Lung (tissue), 12 donors: ENCODE results near the gene FAM171A2. TPM values are rescaled to one million over a fixed set of nuclear protein-coding genes. Genes with fewer than 3 reads are reported as not detected.

Experiments used
- ATAC-seq: fragments of 200-7000 bp; cut with Tn5 transposase; one replicate; pipeline ENCODE4 v1.9.1; 2020; ENCODE audit warnings: moderate number of reproducible peaks; ENCODE audit not compliant: insufficient read depth, low FRiP score
- DNase-seq, 3 donors: peaks; one replicate each; pipeline ENCODE4 v3.0.0-alpha.2; 2013 to 2017
- H3K27ac ChIP-seq, 2 donors: one replicate each; pipeline ENCODE4 v1.5.1; 2013; ENCODE audit warnings: mild to moderate bottlenecking in 2 of 2, moderate library complexity in 2 of 2, control low read depth in 1 of 2, inconsistent platforms in 1 of 2, low read depth in 1 of 2, low read length in 1 of 2
- H3K27me3 ChIP-seq, 3 donors: one replicate each; pipeline ENCODE4 v1.5.1; 2013; ENCODE audit warnings: low read length in 2 of 3; ENCODE audit not compliant: control insufficient read depth in 3 of 3, insufficient read depth in 3 of 3
- H3K36me3 ChIP-seq, 4 donors: one replicate each; pipeline ENCODE4 v1.5.1; 2013; ENCODE audit warnings: low read length in 4 of 4, mild to moderate bottlenecking in 1 of 4, moderate library complexity in 1 of 4; ENCODE audit not compliant: control insufficient read depth in 4 of 4, insufficient read depth in 4 of 4
- H3K4me1 ChIP-seq, 5 donors: one replicate each; pipeline ENCODE4 v1.5.1; 2013; ENCODE audit warnings: low read length in 5 of 5, mild to moderate bottlenecking in 2 of 5, moderate library complexity in 1 of 5; ENCODE audit not compliant: control insufficient read depth in 5 of 5, insufficient read depth in 5 of 5
- H3K4me3 ChIP-seq: one replicate; pipeline ENCODE4 v1.5.1; 2013; ENCODE audit warnings: mild to moderate bottlenecking, control low read depth, moderate library complexity
- H3K9ac ChIP-seq, 2 donors: one replicate each; pipeline ENCODE4 v1.5.1; 2013; ENCODE audit warnings: low read length in 2 of 2, control low read depth in 1 of 2; ENCODE audit not compliant: insufficient read depth in 1 of 2
- H3K9me3 ChIP-seq, 4 donors: one replicate each; pipeline ENCODE4 v1.5.1; 2013; ENCODE audit warnings: low read length in 3 of 4, mild to moderate bottlenecking in 1 of 4, moderate library complexity in 1 of 4; ENCODE audit not compliant: control insufficient read depth in 4 of 4, insufficient read depth in 3 of 4
- WGBS, 2 donors: extraction: QIAGEN DNeasy Blood & Tissue Kit; methylation state at CpG; one replicate each; pipeline ENCODE4 v1.1.7; 2013; 5-methylcytosine and 5-hydroxymethylcytosine counted together
- polyA plus RNA-seq, 2 donors: library from polyadenylated mRNA; stranded (reverse); fragments of 200-250 nt; gene quantifications; one replicate each; pipeline ENCODE4 v1.2.1, GENCODE V29; 2013
- total RNA-seq, 2 donors: library from RNA; depleted of rRNA in 1 of 2; stranded (reverse); fragments of >200 nt in 1 of 2; gene quantifications; one replicate each; pipeline ENCODE4 v1.2.1, GENCODE V29; 2014 to 2021
- TF ChIP-seq, protein P1 (sequence below): IDR thresholded peaks from 2 replicates; pipeline ENCODE4 v1.5.1; 2012; ENCODE audit warnings: mild to moderate bottlenecking; ENCODE audit errors: control extremely low read depth, extremely low read depth
- donor health status: control.
- donor health status: control.
- donor health status: Bipolar disorder and iron deficiency.
- donor health status: healthy.
- donor health status: DM: yes; HTN: yes; CAD: no.

Gene FAM171A2
- total and polyA plus RNA-seq, 4 donors = 0.47 to 8.0 (median 0.80) TPM

DNA sequence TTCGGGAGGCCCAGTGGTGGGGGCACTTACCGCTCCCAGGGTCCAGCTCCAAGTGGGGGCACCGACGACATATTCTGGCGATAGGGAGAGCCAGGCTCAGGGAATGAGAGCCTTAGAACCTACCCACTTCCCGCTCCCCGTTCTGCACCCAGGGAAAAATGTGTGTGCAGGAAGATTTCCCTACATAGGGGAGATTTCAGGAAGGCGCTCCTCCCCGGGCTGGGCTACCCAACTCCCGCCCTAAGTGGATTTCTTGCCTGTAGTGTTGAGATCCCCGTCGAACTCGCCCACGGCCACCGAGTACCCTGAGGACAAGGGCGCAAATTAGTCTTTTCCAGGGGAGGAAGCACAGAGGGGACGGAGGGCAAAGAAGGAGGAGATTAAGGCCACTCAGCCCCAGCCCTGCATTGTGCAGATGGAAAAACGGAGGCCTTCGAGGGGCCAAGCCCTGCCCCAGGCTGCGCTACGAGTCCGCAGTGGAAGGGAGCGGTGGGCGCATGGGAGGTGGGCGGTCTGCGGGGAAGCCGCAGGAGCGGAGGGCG is 20.7 kb upstream of the FAM171A2 start:
- Histone ChIP-seq H3K27ac (no peak overlapping the region), H3K4me1 (peaks cover 0 to 16% (median 0%) of the 10 kb centered on the region in 5 donors), H3K9me3 (no peaks in the 10 kb centered on the region), H3K27me3 (peaks cover 0 to 21% (median 3%) of the 10 kb centered on the region in 3 donors), H3K9ac (no peak overlapping the region), H3K4me3 (no peak overlapping the region), H3K36me3 (no peaks in the 10 kb centered on the region)
- 42 to 45% methylated on average over 28 to 29 of the region's 29 CpGs for WGBS, 2 donors
- TF ChIP-seq, protein P1, sequence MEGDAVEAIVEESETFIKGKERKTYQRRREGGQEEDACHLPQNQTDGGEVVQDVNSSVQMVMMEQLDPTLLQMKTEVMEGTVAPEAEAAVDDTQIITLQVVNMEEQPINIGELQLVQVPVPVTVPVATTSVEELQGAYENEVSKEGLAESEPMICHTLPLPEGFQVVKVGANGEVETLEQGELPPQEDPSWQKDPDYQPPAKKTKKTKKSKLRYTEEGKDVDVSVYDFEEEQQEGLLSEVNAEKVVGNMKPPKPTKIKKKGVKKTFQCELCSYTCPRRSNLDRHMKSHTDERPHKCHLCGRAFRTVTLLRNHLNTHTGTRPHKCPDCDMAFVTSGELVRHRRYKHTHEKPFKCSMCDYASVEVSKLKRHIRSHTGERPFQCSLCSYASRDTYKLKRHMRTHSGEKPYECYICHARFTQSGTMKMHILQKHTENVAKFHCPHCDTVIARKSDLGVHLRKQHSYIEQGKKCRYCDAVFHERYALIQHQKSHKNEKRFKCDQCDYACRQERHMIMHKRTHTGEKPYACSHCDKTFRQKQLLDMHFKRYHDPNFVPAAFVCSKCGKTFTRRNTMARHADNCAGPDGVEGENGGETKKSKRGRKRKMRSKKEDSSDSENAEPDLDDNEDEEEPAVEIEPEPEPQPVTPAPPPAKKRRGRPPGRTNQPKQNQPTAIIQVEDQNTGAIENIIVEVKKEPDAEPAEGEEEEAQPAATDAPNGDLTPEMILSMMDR = no peak
- DNase-seq (no peak), ATAC-seq (no peak)

DNA sequence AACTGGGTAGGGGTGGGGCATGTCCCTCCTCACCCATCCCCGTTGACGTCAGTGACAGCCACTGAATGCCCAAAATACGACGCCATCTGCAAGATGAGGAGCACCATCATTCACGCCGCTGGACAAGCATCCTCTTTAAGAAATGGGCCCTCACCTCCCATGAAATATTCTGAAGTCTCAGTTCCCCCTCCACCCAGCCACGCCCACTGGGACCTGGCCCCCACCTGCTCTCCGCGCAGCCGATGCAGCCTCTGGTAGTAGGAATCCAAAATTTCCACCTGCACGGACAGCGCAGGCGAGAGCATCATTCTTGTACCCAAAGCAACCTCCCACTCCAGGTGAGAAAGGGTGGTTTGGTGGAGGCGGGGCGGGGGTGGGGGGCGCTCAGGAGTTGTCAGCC is 20.2 kb upstream of the FAM171A2 start:
- TF ChIP-seq, protein P1 = no peak
- H3K27me3 ChIP-seq = peaks cover 0 to 21% (median 3%) of the 10 kb centered on the region in 3 donors
- no peaks in the 10 kb centered on the region for H3K36me3 ChIP-seq
- 78 to 86% methylated on average over 16 of the region's 16 CpGs for WGBS, 2 donors
- H3K9ac ChIP-seq = no peak overlapping the region
- ATAC-seq (no peak), DNase-seq (no peak)
- H3K9me3 ChIP-seq = no peaks in the 10 kb centered on the region
- no peak overlapping the region for H3K27ac ChIP-seq
- no peak overlapping the region for H3K4me3 ChIP-seq
- peaks cover 0 to 16% (median 0%) of the 10 kb centered on the region in 5 donors for H3K4me1 ChIP-seq

- Histone ChIP-seq H3K9me3 (no peaks in the 10 kb centered on the region), H3K36me3 (no peaks in the 10 kb centered on the region), H3K27ac (no peak overlapping the region), H3K4me1 (peaks cover 0 to 16% (median 0%) of the 10 kb centered on the region in 5 donors), H3K4me3 (no peak overlapping the region), H3K9ac (no peak overlapping the region), H3K27me3 (peaks cover 0 to 21% (median 3%) of the 10 kb centered on the region in 3 donors)
- ATAC-seq = no peak
- DNase-seq = no peak
- TF ChIP-seq, protein P1 = no peak
- WGBS, 2 donors = 96% methylated on average over 15 of the region's 15 CpGs
Measured at GRCh38 chr17:44383363-44383762, 19.7 kb upstream of the FAM171A2 start.

GRCh38 chr17:44382917-44383316 is 19.3 kb upstream of the FAM171A2 start:
- Histone ChIP-seq H3K9ac (no peak overlapping the region), H3K27me3 (peaks cover 0 to 21% (median 3%) of the 10 kb centered on the region in 3 donors), H3K4me3 (no peak overlapping the region), H3K36me3 (no peaks in the 10 kb centered on the region), H3K9me3 (no peaks in the 10 kb centered on the region), H3K4me1 (peaks cover 0 to 16% (median 0%) of the 10 kb centered on the region in 5 donors), H3K27ac (no peak overlapping the region)
- no peak for DNase-seq
- no peak for ATAC-seq
- TF ChIP-seq, protein P1 = no peak
- WGBS, 2 donors = 92 to 96% methylated on average over 6 of the region's 6 CpGs
